DND-41 (cell line): ENCODE data around the gene STAC2.

Source experiments
- ATAC-seq: fragments of 200-7000 bp; cut with Tn5 transposase; 3 replicates; pipeline ENCODE4 v1.9.1; 2021; ENCODE audit warnings: low read depth; ENCODE audit not compliant: insufficient read depth
- DNase-seq: peaks from one replicate; pipeline ENCODE4 v3.0.0-alpha.2; 2020
- H2AFZ ChIP-seq: 2 replicates; pipeline ENCODE4 v1.6.0; 2012; ENCODE audit warnings: low read depth, low read length
- H3K27ac ChIP-seq: 2 replicates; pipeline ENCODE4 v1.5.1; 2012; ENCODE audit warnings: low read length, inconsistent platforms
- H3K27me3 ChIP-seq: fragments of 200-600 bp; sonication (generic); 2 replicates; pipeline ENCODE4 v1.6.0; 2012; ENCODE audit warnings: low read length, mild to moderate bottlenecking, inconsistent platforms; ENCODE audit not compliant: insufficient read depth, poor library complexity
- H3K36me3 ChIP-seq: 2 replicates; pipeline ENCODE4 v1.5.1; 2012; ENCODE audit warnings: low read length, inconsistent platforms; ENCODE audit not compliant: insufficient read depth
- H3K4me1 ChIP-seq: 2 replicates; pipeline ENCODE4 v1.5.1; 2012; ENCODE audit warnings: mild to moderate bottlenecking, low read length; ENCODE audit not compliant: insufficient read depth
- H3K4me2 ChIP-seq: 2 replicates; pipeline ENCODE4 v1.6.0; 2012; ENCODE audit warnings: mild to moderate bottlenecking, moderate library complexity, low read length, inconsistent platforms; ENCODE audit not compliant: insufficient read depth
- H3K4me3 ChIP-seq, 2 experiments: fragments of 200-600 bp in 1 of 2; shearing (Covaris generic) in 1 of 2; 2 replicates each; pipeline ENCODE4 v1.5.1; 2012 to 2016; ENCODE audit warnings: inconsistent platforms in 2 of 2, low read length in 2 of 2, mild to moderate bottlenecking in 2 of 2, low read depth in 1 of 2, moderate library complexity in 1 of 2
- H3K79me2 ChIP-seq: 2 replicates; pipeline ENCODE4 v1.6.0; 2012; ENCODE audit warnings: low read length, inconsistent platforms; ENCODE audit not compliant: insufficient read depth
- H3K9ac ChIP-seq: 2 replicates; pipeline ENCODE4 v1.6.0; 2012; ENCODE audit warnings: low read depth, mild to moderate bottlenecking, inconsistent platforms, low read length, moderate library complexity
- H3K9me3 ChIP-seq: 2 replicates; pipeline ENCODE4 v1.5.1; 2012; ENCODE audit warnings: low read length, moderate library complexity, mild to moderate bottlenecking, inconsistent platforms; ENCODE audit not compliant: insufficient read depth, severe bottlenecking
- H4K20me1 ChIP-seq: 2 replicates; pipeline ENCODE4 v1.6.0; 2012; ENCODE audit warnings: low read length; ENCODE audit not compliant: insufficient read depth
- EZH2 ChIP-seq: IDR thresholded peaks from 3 replicates; pipeline ENCODE4 v1.6.1; 2012; ENCODE audit warnings: borderline replicate concordance, low read depth, mild to moderate bottlenecking, moderate library complexity, low read length, inconsistent platforms; ENCODE audit not compliant: severe bottlenecking
- TF ChIP-seq, protein P1 (sequence below): IDR thresholded peaks from 2 replicates; pipeline ENCODE4 v1.5.1; 2012; ENCODE audit warnings: borderline replicate concordance, low read length, moderate library complexity, mild to moderate bottlenecking; ENCODE audit not compliant: poor library complexity, severe bottlenecking; ENCODE audit errors: extremely low read depth

Gene STAC2

DNA sequence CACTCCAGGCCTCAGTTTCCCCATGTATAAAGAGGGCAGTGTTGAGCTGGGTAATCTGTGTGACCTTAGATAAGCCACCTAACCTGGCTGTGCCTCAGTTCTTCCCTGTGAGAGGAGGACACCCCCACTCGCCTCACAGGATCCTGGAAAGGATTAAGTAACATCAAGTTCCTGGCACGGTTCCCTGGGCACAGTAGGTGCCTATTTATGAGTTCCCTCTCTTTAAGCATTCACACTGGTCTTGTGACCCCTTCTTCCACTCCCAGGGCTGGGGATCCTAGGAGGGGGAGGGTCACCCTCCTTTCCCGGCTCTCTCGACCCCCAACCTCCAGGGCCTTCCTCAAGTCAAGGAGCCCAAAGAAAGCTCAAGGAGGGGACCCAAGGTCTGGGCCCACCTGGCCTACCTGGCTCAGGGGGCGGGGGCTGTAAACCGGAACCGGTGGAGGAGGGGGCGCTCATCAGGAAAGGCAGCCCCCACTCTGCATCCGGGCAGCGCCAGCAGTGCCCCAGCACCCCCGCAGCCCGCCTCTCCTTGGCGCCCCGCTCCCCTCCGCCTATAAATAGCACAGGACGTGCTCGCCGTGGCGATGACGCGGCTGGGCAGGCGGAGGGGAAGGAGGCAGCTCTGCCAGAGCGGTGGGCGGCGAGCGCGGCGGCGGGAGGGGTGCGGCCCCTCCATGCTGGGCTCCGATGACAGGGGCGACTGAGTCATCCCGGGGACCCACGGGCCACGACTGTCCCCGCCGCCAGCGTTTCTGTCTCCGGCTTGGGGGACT lies 16.2 kb downstream of the STAC2 start:
- ATAC-seq (peak; percentile 53), DNase-seq (peak; percentile 49)
- Histone ChIP-seq H3K9ac (no peak overlapping the region), H3K36me3 (peaks cover 8% of the 10 kb centered on the region), H4K20me1 (peaks cover 9% of the 10 kb centered on the region; the same call in 1 of the 2 replicates), H2AFZ (no peak overlapping the region), H3K9me3 (no peaks in the 10 kb centered on the region), H3K4me3 (0 out of 4 replicates have a peak overlapping the region, but pooled peaks of 1 of the 2 experiments have one; percentile 4), H3K27ac (no peak overlapping the region), H3K27me3 (peaks cover 26% of the 10 kb centered on the region), H3K79me2 (no peaks in the 10 kb centered on the region), H3K4me2 (peak overlapping the region; percentile 51), H3K4me1 (peaks cover 18% of the 10 kb centered on the region)
- TF ChIP-seq EZH2: peak; percentile 77
- TF ChIP-seq, protein P1, sequence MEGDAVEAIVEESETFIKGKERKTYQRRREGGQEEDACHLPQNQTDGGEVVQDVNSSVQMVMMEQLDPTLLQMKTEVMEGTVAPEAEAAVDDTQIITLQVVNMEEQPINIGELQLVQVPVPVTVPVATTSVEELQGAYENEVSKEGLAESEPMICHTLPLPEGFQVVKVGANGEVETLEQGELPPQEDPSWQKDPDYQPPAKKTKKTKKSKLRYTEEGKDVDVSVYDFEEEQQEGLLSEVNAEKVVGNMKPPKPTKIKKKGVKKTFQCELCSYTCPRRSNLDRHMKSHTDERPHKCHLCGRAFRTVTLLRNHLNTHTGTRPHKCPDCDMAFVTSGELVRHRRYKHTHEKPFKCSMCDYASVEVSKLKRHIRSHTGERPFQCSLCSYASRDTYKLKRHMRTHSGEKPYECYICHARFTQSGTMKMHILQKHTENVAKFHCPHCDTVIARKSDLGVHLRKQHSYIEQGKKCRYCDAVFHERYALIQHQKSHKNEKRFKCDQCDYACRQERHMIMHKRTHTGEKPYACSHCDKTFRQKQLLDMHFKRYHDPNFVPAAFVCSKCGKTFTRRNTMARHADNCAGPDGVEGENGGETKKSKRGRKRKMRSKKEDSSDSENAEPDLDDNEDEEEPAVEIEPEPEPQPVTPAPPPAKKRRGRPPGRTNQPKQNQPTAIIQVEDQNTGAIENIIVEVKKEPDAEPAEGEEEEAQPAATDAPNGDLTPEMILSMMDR: no peak

DNA sequence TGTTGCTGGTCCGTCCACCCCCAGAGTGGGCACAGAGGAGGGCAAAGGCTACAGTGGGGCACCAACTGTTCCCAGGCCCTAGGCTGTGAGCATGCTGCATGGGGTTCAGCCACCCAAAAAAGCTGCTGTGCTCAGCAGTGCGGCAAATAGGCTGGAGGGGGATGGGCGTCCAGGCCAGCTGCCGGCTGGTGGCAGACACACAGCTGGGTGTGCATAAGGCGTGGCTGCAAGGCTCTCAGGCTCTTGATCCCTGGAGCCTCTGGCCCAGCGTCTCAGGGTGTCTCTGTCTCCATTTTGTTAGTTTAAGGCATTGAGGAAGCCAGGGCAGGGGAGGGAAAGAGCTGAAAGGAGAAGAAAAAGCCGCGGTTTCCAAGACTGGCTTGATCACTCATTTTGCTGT lies 16.9 kb downstream of the STAC2 start:
- peaks cover 26% of the 10 kb centered on the region for H3K27me3 ChIP-seq
- H3K4me3 ChIP-seq: no peak overlapping the region
- H3K4me1 ChIP-seq: peaks cover 18% of the 10 kb centered on the region
- no peak overlapping the region for H2AFZ ChIP-seq
- DNase-seq (peak; percentile 58), ATAC-seq (peak; percentile 47; the same call in 2 of the 3 replicates)
- H3K9ac ChIP-seq: no peak overlapping the region
- H4K20me1 ChIP-seq: peaks cover 15% of the 10 kb centered on the region; the same call in 1 of the 2 replicates
- peaks cover 14% of the 10 kb centered on the region for H3K36me3 ChIP-seq
- TF ChIP-seq EZH2: no peak
- TF ChIP-seq, protein P1: no peak
- H3K9me3 ChIP-seq: no peaks in the 10 kb centered on the region
- no peak overlapping the region for H3K4me2 ChIP-seq
- no peaks in the 10 kb centered on the region for H3K79me2 ChIP-seq
- no peak overlapping the region for H3K27ac ChIP-seq

DNA sequence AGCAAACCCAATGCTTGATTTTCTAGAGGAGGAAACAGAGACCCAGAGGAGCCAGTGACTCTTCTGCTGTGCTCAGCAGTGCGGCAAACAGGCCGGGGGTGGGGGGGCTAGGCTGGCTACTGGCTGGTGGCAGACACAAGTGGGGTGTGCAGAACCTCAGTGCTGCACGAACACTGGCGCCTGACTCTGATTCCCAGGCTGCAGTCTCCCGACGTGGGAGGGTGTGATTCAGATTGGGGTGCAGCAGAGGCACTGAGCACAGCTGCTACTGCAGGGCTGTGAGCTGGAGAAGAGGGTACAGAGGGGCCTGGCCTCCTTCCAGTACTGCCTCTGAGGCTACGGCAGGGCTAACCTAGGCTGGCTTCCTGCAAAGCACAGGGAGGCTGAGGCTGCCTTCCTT lies 17.6 kb downstream of the STAC2 start:
- Histone ChIP-seq H3K27ac (no peak overlapping the region), H3K79me2 (no peaks in the 10 kb centered on the region), H2AFZ (no peak overlapping the region), H3K36me3 (peaks cover 21% of the 10 kb centered on the region), H3K27me3 (peaks cover 26% of the 10 kb centered on the region), H3K9me3 (no peaks in the 10 kb centered on the region), H3K4me2 (no peak overlapping the region), H4K20me1 (peaks cover 21% of the 10 kb centered on the region; the same call in 1 of the 2 replicates), H3K4me3 (no peak overlapping the region), H3K4me1 (peaks cover 18% of the 10 kb centered on the region), H3K9ac (no peak overlapping the region)
- no peak for ATAC-seq
- TF ChIP-seq, protein P1: no peak
- TF ChIP-seq EZH2: no peak
- no peak for DNase-seq
